ENCODE measurements around the gene LAMA2.

GRCh38 chr6:128932061-128932460 lies 49.1 kb downstream of the LAMA2 start:
- TF ChIP-seq CTCF (conservative IDR thresholded peaks at IDR 0.05 in 1 of 2, IDR thresholded peaks at IDR 0.05 in 1 of 2; ENCODE audit: extremely low read depth in 1 of 2, insufficient read depth in 1 of 2, low read depth in 1 of 2, low read length in 2 of 2) (no peak), EZH2 (IDR thresholded peaks at IDR 0.05; ENCODE audit: borderline replicate concordance, low read length) (no peak)
